ENCODE measurements around the gene CAPN5. TPM values are rescaled to one million over a fixed set of nuclear protein-coding genes. Genes with fewer than 3 reads are reported as not detected.

CAPN5 gene
- total RNA-seq, 4 donors from 2014 or later, result 4.0 to 11.3 (median 6.0) TPM

DNA sequence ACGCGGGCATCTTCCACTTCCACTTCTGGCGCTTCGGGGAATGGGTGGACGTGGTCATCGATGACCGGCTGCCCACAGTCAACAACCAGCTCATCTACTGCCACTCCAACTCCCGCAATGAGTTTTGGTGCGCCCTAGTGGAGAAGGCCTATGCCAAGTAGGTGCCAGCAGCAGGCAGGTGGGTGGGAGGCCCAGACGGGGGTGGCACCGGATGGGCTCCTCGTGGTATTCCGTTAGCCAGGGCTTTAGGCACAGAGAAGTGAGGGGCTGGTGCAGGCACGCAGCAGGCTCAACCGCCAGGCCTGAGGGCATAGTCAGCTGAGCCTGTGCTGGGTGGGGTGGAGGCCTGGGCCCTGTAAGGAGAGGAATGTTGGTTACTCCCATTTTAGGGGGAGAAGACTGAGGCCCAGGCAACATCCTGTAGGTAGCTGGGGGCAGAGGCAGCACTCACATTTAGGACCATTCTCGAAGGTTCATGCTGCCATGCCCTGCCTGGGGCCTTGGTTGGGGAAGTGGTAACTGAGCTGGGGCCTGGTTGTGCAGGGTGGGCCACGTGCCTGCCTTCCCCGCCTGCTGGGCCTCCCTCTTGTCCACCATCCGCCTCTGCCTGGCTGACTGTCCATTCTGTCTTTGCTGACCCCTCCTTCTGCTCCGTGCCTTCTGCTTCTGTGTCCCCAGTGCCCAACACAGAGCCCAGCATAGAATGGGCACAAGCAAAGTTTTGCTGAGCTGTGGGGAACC is 46.0 kb downstream of the CAPN5 start:
- Histone ChIP-seq H3K4me1 (peaks cover 0 to 36% (median 24%) of the 10 kb centered on the region in 4 donors), H3K36me3 (peaks cover 0 to 8% (median 4%) of the 10 kb centered on the region in 4 donors), H3K9me3 (no peaks in the 10 kb centered on the region), H3K27me3 (no peaks in the 10 kb centered on the region), H3K27ac (replicated peaks in 1 of 4) (no peak overlapping the region), H3K4me3 (no peak overlapping the region)
- no peak for TF ChIP-seq EP300 (IDR thresholded peaks at IDR 0.05)
- no peak for TF ChIP-seq POLR2A (IDR thresholded peaks at IDR 0.05; ENCODE audit: low read depth)
- no peak for TF ChIP-seq POLR2AphosphoS5 (IDR thresholded peaks at IDR 0.05)
- TF ChIP-seq, protein P1, sequence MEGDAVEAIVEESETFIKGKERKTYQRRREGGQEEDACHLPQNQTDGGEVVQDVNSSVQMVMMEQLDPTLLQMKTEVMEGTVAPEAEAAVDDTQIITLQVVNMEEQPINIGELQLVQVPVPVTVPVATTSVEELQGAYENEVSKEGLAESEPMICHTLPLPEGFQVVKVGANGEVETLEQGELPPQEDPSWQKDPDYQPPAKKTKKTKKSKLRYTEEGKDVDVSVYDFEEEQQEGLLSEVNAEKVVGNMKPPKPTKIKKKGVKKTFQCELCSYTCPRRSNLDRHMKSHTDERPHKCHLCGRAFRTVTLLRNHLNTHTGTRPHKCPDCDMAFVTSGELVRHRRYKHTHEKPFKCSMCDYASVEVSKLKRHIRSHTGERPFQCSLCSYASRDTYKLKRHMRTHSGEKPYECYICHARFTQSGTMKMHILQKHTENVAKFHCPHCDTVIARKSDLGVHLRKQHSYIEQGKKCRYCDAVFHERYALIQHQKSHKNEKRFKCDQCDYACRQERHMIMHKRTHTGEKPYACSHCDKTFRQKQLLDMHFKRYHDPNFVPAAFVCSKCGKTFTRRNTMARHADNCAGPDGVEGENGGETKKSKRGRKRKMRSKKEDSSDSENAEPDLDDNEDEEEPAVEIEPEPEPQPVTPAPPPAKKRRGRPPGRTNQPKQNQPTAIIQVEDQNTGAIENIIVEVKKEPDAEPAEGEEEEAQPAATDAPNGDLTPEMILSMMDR (IDR thresholded peaks at IDR 0.05), result no peak
- DNase-seq (ENCODE audit: extremely low spot score), result no peak
- intact Hi-C loops (cut with DNase I), result no loop called here
- WGBS, result 94% methylated on average over 19 of the region's 20 CpGs

DNA sequence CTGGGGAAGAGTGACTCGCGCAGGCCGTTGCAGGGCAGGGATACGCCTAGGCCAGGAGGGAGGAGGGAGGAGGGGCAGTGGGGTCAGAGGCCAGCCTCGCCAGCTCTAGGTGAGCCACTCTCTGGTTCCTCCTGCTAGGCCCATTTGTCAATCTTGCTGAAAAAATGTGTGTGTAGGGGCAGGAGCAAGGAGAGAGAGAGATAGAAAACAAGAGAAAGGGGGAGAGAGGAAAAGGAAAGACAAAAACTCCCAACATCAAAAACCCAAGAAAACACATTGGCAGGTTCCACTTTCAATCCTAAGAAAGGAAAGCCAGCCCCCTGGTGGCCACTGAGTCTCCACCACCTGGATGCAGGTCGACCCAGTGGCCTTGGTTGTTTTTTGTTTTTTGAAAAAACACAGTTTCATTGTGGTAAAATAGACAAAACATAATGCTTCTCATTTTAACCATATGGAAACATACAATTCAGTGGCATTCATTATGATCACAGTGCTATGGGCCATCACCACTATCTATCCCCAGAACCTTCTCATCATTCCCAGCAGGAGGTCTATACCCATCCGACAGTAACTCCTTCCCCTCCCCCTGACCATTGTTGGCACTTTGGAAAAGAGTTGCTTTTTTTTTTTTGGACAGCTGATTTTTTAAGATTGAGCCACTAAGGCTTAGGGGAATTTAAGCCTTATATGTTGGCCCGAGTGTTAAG is 46.8 kb downstream of the CAPN5 start:
- Histone ChIP-seq H3K27ac (replicated peaks in 1 of 4) (no peak overlapping the region), H3K4me1 (peaks cover 0 to 29% (median 17%) of the 10 kb centered on the region in 4 donors), H3K27me3 (no peaks in the 10 kb centered on the region), H3K36me3 (peaks cover 0 to 14% (median 6%) of the 10 kb centered on the region in 4 donors), H3K4me3 (no peak overlapping the region), H3K9me3 (no peaks in the 10 kb centered on the region)
- intact Hi-C loops (cut with DNase I), result no loop called here
- 80% methylated on average over 8 of the region's 8 CpGs for WGBS
- no peak for DNase-seq (ENCODE audit: extremely low spot score)
- TF ChIP-seq, protein P1 (IDR thresholded peaks at IDR 0.05), result peak in 2 of 3 experiments; percentile 35 to 45
- no peak for TF ChIP-seq EP300 (IDR thresholded peaks at IDR 0.05)

DNA sequence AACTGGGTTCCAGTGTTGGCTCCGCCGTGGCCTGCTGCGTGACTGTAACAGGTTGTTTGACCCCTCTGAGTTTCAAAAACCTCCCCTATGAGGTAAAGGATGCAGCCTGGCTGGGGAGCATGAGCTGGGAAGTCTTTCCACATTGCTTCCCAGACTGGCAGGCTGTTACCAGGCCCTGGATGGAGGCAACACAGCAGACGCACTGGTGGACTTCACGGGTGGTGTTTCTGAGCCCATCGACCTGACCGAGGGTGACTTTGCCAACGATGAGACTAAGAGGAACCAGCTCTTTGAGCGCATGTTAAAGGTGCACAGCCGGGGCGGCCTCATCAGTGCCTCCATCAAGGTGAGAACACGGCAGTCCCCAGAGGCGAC is 47.3 kb downstream of the CAPN5 start:
- intact Hi-C loops (cut with DNase I), result no loop called here
- H3K4me3 ChIP-seq, result no peak overlapping the region
- no peaks in the 10 kb centered on the region for H3K9me3 ChIP-seq
- no peaks in the 10 kb centered on the region for H3K27me3 ChIP-seq
- peaks cover 0 to 20% (median 9%) of the 10 kb centered on the region in 4 donors for H3K36me3 ChIP-seq
- WGBS, result 99% methylated on average over 11 of the region's 13 CpGs
- H3K27ac ChIP-seq (replicated peaks in 1 of 4), result no peak overlapping the region
- H3K4me1 ChIP-seq, result peaks cover 0 to 27% (median 16%) of the 10 kb centered on the region in 4 donors
- TF ChIP-seq POLR2A (IDR thresholded peaks at IDR 0.05; ENCODE audit: low read depth) (no peak), EP300 (IDR thresholded peaks at IDR 0.05) (no peak), POLR2AphosphoS5 (IDR thresholded peaks at IDR 0.05) (no peak)
- TF ChIP-seq, protein P1 (IDR thresholded peaks at IDR 0.05), result no peak
- no peak for DNase-seq (ENCODE audit: extremely low spot score)

DNA sequence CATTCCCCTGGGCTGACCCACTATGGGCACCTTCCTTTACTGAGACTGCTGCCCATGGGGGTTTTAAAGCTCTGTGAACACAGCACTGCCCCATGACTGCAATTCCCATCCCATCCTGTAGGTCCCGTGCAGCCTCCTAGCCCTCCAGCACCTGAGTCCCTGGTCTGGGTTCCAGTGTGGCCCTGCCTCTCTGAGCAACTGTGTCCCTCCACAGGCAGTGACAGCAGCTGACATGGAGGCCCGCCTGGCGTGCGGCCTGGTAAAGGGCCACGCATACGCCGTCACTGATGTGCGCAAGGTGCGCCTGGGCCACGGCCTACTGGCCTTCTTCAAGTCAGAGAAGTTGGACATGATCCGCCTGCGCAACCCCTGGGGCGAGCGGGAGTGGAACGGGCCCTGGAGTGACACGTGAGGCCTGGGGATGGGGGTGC is 48.4 kb downstream of the CAPN5 start:
- H3K36me3 ChIP-seq, result peaks cover 0 to 29% (median 14%) of the 10 kb centered on the region in 4 donors
- intact Hi-C loops (cut with DNase I), result no loop called here
- no peak for DNase-seq (ENCODE audit: extremely low spot score)
- no peaks in the 10 kb centered on the region for H3K9me3 ChIP-seq
- H3K4me1 ChIP-seq, result peaks cover 0 to 18% (median 6%) of the 10 kb centered on the region in 4 donors
- H3K4me3 ChIP-seq, result no peak overlapping the region
- no peak overlapping the region for H3K27ac ChIP-seq (replicated peaks in 1 of 4)
- WGBS, result 98% methylated on average over 16 of the region's 16 CpGs
- no peaks in the 10 kb centered on the region for H3K27me3 ChIP-seq
- no peak for TF ChIP-seq POLR2AphosphoS5 (IDR thresholded peaks at IDR 0.05)
- TF ChIP-seq, protein P1 (IDR thresholded peaks at IDR 0.05), result no peak
- no peak for TF ChIP-seq EP300 (IDR thresholded peaks at IDR 0.05)
- TF ChIP-seq POLR2A (IDR thresholded peaks at IDR 0.05; ENCODE audit: low read depth), result no peak
